ENCODE results near the gene NELL2. TPM values are rescaled to one million over a fixed set of nuclear protein-coding genes. Genes with fewer than 3 reads are reported as not detected.
A peak's percentile ranks its signal among the peaks of the same experiment; 100 is the strongest.
"Not testable (repeated sequence)": the region's sequence is repeated elsewhere in the genome, so short reads cannot be mapped to it uniquely, and the experiment has no call there.

NELL2 gene
- total RNA-seq, 1 donor from 2014 or later, result 1.0 TPM

DNA sequence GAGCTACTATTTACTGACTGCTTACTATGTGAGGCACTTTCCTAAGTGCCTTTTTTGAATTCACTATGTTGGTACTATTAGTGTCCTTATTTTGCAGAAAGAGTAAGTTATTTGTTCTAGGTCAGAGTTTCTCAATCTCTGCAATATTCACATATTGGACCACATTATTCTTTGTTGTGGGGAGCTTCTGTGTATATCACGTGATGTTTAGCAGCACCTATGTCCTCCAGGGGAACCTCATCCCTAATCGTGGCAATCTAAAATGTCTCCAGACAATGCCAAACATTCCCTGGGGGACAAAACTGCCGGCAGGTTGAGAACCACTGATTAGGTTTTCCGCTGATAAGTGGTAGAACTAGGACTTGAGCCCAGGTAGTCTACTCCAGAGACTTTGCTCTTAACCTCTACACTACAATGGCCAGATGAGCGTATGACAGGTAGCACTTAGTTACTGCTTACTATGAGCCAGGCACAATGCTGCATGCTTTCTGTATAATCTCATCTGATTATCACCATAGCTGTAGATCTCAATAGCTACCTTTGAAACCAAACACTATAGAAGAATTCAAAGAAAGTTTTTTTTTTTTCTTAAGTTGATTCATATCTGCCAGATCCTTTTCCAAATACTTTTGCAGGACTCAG lies 38.9 kb downstream of the NELL2 start:
- no peaks in the 10 kb centered on the region for H3K36me3 Mint-ChIP-seq (ENCODE audit: low read depth, unreplicated experiment)
- Histone ChIP-seq H3K9ac (ENCODE audit: low read length) (no peak overlapping the region), H4K20me1 (ENCODE audit: insufficient read depth, low read length) (no peaks in the 10 kb centered on the region), H3K4me3 (ENCODE audit: insufficient read depth, low read depth, low read length) (no peak overlapping the region), H3K27me3 (ENCODE audit: insufficient read depth, low read length) (no peaks in the 10 kb centered on the region), H3K27ac (ENCODE audit: low read depth, low read length) (no peak overlapping the region), H3K36me3 (ENCODE audit: insufficient read depth, low read length) (no peaks in the 10 kb centered on the region), H3K4me1 (ENCODE audit: insufficient read depth, low read length) (no peaks in the 10 kb centered on the region), H3K9me3 (ENCODE audit: insufficient read depth, low read depth, low read length) (no peaks in the 10 kb centered on the region), H2AFZ (ENCODE audit: low read depth, low read length) (no peak overlapping the region), H3K79me2 (ENCODE audit: insufficient read depth, low read length) (no peaks in the 10 kb centered on the region), H3K4me2 (ENCODE audit: low read length) (no peak overlapping the region)
- FAIRE-seq, result no peak
- no peak overlapping the region for H3K27ac Mint-ChIP-seq (ENCODE audit: unreplicated experiment)
- DNase-seq (ENCODE audit: low read depth), result no peak
- no peaks in the 10 kb centered on the region for H3K27me3 Mint-ChIP-seq (ENCODE audit: low read depth, unreplicated experiment)
- H3K4me1 Mint-ChIP-seq (ENCODE audit: low read depth, unreplicated experiment), result peaks cover 12% of the 10 kb centered on the region
- TF ChIP-seq, protein P1, sequence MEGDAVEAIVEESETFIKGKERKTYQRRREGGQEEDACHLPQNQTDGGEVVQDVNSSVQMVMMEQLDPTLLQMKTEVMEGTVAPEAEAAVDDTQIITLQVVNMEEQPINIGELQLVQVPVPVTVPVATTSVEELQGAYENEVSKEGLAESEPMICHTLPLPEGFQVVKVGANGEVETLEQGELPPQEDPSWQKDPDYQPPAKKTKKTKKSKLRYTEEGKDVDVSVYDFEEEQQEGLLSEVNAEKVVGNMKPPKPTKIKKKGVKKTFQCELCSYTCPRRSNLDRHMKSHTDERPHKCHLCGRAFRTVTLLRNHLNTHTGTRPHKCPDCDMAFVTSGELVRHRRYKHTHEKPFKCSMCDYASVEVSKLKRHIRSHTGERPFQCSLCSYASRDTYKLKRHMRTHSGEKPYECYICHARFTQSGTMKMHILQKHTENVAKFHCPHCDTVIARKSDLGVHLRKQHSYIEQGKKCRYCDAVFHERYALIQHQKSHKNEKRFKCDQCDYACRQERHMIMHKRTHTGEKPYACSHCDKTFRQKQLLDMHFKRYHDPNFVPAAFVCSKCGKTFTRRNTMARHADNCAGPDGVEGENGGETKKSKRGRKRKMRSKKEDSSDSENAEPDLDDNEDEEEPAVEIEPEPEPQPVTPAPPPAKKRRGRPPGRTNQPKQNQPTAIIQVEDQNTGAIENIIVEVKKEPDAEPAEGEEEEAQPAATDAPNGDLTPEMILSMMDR (IDR thresholded peaks at IDR 0.05; ENCODE audit: insufficient read depth, low read depth, low read length), result no peak
- no peak for TF ChIP-seq EZH2 (IDR thresholded peaks at IDR 0.05; ENCODE audit: insufficient read depth, low read length)
- H3K9me3 Mint-ChIP-seq (ENCODE audit: unreplicated experiment), result no peaks in the 10 kb centered on the region
- H3K4me3 Mint-ChIP-seq (ENCODE audit: unreplicated experiment), result no peak overlapping the region

DNA sequence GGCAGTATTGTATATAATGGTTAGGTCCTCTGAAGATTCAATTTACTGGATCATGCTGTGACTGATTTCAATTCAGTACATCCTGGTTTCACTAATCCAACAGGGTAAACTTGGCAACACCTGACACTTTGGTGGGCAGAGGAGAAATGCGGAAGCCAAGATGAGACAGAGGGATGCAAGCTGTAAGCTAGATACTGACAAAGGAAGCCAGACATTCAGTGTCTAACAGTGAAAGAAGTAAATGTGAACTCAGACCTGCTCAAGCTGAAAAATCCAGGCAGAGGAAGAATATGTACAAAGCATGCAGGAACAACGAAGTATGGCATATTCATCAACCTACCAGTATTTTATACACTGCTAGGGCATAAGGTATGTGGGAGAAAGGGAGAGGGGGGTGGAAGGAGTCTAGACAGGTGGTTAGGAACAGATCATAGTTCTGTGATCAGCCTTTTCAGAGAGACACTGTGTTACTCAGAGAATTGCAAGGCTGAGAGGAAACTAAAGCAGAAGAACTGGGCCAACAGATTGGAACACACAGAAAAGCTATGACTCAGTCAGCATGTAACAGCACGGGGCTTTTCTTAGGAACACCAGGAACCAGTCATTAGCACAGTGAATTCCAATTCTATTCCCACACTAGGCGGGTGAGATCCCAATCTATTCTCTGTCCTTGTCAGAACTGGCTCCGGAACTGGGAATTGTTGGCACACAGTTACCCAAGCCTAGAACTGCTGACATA lies 40.3 kb downstream of the NELL2 start:
- H3K9me3 Mint-ChIP-seq (ENCODE audit: unreplicated experiment), result no peaks in the 10 kb centered on the region
- peaks cover 12% of the 10 kb centered on the region for H3K4me1 Mint-ChIP-seq (ENCODE audit: low read depth, unreplicated experiment)
- Histone ChIP-seq H3K79me2 (ENCODE audit: insufficient read depth, low read length) (no peaks in the 10 kb centered on the region), H3K27ac (ENCODE audit: low read depth, low read length) (no peak overlapping the region), H3K36me3 (ENCODE audit: insufficient read depth, low read length) (no peaks in the 10 kb centered on the region), H3K4me3 (ENCODE audit: insufficient read depth, low read depth, low read length) (no peak overlapping the region), H4K20me1 (ENCODE audit: insufficient read depth, low read length) (no peaks in the 10 kb centered on the region), H2AFZ (ENCODE audit: low read depth, low read length) (no peak overlapping the region), H3K9me3 (ENCODE audit: insufficient read depth, low read depth, low read length) (no peaks in the 10 kb centered on the region), H3K4me1 (ENCODE audit: insufficient read depth, low read length) (no peaks in the 10 kb centered on the region), H3K4me2 (ENCODE audit: low read length) (no peak overlapping the region), H3K27me3 (ENCODE audit: insufficient read depth, low read length) (no peaks in the 10 kb centered on the region), H3K9ac (ENCODE audit: low read length) (no peak overlapping the region)
- FAIRE-seq (no peak), DNase-seq (ENCODE audit: low read depth) (peak; percentile 0)
- H3K36me3 Mint-ChIP-seq (ENCODE audit: low read depth, unreplicated experiment), result no peaks in the 10 kb centered on the region
- H3K27ac Mint-ChIP-seq (ENCODE audit: unreplicated experiment), result no peak overlapping the region
- no peaks in the 10 kb centered on the region for H3K27me3 Mint-ChIP-seq (ENCODE audit: low read depth, unreplicated experiment)
- TF ChIP-seq EZH2 (IDR thresholded peaks at IDR 0.05; ENCODE audit: insufficient read depth, low read length), result no peak
- TF ChIP-seq, protein P1 (IDR thresholded peaks at IDR 0.05; ENCODE audit: insufficient read depth, low read depth, low read length), result no peak
- H3K4me3 Mint-ChIP-seq (ENCODE audit: unreplicated experiment), result no peak overlapping the region

DNA sequence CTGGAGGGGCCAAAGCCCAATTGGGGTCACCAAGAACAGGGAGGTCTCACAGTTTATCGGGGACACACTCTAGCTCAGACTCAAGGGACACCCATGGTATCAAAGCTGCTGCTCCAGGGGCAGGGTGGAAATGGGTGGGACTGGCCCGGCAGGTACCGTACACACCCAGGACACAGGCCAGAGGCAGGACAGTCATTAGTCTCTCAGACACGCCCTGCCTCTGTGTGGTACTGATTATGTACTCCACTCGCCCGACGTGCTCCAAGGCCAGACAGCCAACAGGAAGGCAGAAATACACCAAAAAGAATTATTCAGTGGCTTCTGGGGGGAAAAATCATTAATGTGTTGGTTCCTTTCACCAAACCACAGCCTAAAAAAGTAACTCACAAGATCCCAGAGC lies 41.1 kb downstream of the NELL2 start:
- H3K9me3 Mint-ChIP-seq (ENCODE audit: unreplicated experiment); H3K4me1 ChIP-seq (ENCODE audit: insufficient read depth, low read length); H3K27me3 ChIP-seq (ENCODE audit: insufficient read depth, low read length); H3K27ac Mint-ChIP-seq (ENCODE audit: unreplicated experiment); H3K9me3 ChIP-seq (ENCODE audit: insufficient read depth, low read depth, low read length); H3K4me2 ChIP-seq (ENCODE audit: low read length); H3K4me3 Mint-ChIP-seq (ENCODE audit: unreplicated experiment); FAIRE-seq; H2AFZ ChIP-seq (ENCODE audit: low read depth, low read length); H4K20me1 ChIP-seq (ENCODE audit: insufficient read depth, low read length); DNase-seq (ENCODE audit: low read depth); H3K79me2 ChIP-seq (ENCODE audit: insufficient read depth, low read length); H3K27ac ChIP-seq (ENCODE audit: low read depth, low read length); H3K4me3 ChIP-seq (ENCODE audit: insufficient read depth, low read depth, low read length); H3K27me3 Mint-ChIP-seq (ENCODE audit: low read depth, unreplicated experiment); H3K9ac ChIP-seq (ENCODE audit: low read length); H3K36me3 Mint-ChIP-seq (ENCODE audit: low read depth, unreplicated experiment); H3K36me3 ChIP-seq (ENCODE audit: insufficient read depth, low read length): not testable (repeated sequence)
- H3K4me1 Mint-ChIP-seq (ENCODE audit: low read depth, unreplicated experiment), result peaks cover 12% of the 10 kb centered on the region

All from astrocyte (in vitro differentiated cells and primary cell).